Peyer's patch (tissue), 4 donors: ENCODE measurements around the gene SKI.

ENCODE experiments used
- POLR2A ChIP-seq, 2 donors: fragments of 450-650 bp; IDR thresholded peaks; one replicate each; pipeline ENCODE4 v1.5.1; 2017; ENCODE audit warnings: antibody characterized with exemption in 2 of 2, mild to moderate bottlenecking in 2 of 2, moderate library complexity in 2 of 2
- TF ChIP-seq, protein P1 (sequence below), 6 experiments: fragments of 450-650 bp in 4 of 6; fragments of 200-600 bp in 2 of 6; sonication (generic) in 1 of 6; IDR thresholded peaks; one replicate each; pipeline ENCODE4 v1.5.1; 2017 to 2019; ENCODE audit warnings: antibody characterized with exemption in 6 of 6, mild to moderate bottlenecking in 3 of 6, moderate library complexity in 1 of 6

- TF ChIP-seq, protein P1, sequence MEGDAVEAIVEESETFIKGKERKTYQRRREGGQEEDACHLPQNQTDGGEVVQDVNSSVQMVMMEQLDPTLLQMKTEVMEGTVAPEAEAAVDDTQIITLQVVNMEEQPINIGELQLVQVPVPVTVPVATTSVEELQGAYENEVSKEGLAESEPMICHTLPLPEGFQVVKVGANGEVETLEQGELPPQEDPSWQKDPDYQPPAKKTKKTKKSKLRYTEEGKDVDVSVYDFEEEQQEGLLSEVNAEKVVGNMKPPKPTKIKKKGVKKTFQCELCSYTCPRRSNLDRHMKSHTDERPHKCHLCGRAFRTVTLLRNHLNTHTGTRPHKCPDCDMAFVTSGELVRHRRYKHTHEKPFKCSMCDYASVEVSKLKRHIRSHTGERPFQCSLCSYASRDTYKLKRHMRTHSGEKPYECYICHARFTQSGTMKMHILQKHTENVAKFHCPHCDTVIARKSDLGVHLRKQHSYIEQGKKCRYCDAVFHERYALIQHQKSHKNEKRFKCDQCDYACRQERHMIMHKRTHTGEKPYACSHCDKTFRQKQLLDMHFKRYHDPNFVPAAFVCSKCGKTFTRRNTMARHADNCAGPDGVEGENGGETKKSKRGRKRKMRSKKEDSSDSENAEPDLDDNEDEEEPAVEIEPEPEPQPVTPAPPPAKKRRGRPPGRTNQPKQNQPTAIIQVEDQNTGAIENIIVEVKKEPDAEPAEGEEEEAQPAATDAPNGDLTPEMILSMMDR (IDR thresholded peaks at IDR 0.05) = no peak
- TF ChIP-seq POLR2A (IDR thresholded peaks at IDR 0.05) = no peak
Observed at GRCh38 chr1:2297246-2298011, 69.3 kb downstream of the SKI start.
